OCI-M1 (cell line): ENCODE results near the gene SIRT6.
"Not testable (repeated sequence)": the region's sequence is repeated elsewhere in the genome, so short reads cannot be mapped to it uniquely, and the experiment has no call there.

Source experiments
- DNase-seq: peaks from one replicate; lab custom pipeline; 2025; lab: John Stamatoyannopoulos, UW

SIRT6 gene

GRCh38 chr19:4134351-4134750 is 48.0 kb downstream of the SIRT6 start:
- DNase-seq: no peak

- DNase-seq: peak; percentile 76
These were observed 51.5 kb downstream of the SIRT6 start for GRCh38 chr19:4130744-4131438.

DNA sequence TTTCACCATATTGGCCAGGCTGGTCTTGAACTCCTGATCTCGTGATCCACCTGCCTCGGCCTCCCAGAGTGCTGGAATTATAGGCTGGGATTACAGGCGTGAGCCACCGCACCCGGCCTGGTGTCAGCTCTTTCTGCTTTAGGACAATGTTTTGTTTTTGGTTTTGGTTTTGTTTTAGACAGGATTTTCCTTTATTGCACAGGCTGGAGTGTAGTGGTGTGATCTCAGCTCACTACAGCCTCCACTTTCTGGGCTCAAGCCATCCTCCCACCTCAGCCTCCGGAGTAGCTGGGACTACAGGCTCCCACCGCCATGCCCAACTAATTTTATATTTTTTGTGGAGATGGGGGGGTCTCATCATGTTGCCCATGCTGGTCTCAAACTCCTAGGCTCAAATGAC is 53.3 kb downstream of the SIRT6 start:
- not testable (repeated sequence) for DNase-seq

- DNase-seq: not testable (repeated sequence)
These were observed 55.0 kb downstream of the SIRT6 start for GRCh38 chr19:4127322-4127721.

DNA sequence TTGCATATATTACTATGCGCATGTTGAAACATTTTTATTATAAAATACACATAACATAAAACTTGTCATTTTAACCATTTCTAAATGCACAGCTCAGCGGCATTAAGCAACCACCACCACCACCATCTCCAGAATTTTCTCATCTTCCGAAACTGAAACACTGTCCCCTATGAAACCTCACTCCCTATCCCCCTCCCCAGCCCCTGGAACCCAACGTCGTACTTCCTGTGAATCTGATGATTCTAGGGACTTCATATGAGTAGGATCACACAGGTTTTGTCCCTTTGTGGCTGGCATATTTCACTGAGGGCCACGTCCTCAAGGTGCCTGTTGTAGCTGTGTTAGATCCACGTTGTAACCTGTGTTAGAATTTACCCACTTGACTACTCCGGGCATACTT is 57.7 kb downstream of the SIRT6 start:
- peak; percentile 7 for DNase-seq
